Transverse colon (tissue), 4 donors: ENCODE results near the gene ARL5B. TPM values are rescaled to one million over a fixed set of nuclear protein-coding genes. Genes with fewer than 3 reads are reported as not detected.

Source experiments
- DNase-seq: peaks from one replicate; pipeline ENCODE4 v3.0.0-alpha.2; 2019
- H3K27ac ChIP-seq, 4 donors: fragments of 200-600 bp; sonication (generic); 2 replicates each; pipeline ENCODE4 v1.5.1; 2016 to 2018; ENCODE audit warnings: inconsistent platforms in 4 of 4
- H3K27me3 ChIP-seq: fragments of 200-600 bp; sonication (generic); 2 replicates; pipeline ENCODE4 v1.5.1; 2017; ENCODE audit warnings: inconsistent platforms
- H3K36me3 ChIP-seq, 4 donors: fragments of 200-600 bp; sonication (generic); 2 replicates each; pipeline ENCODE4 v1.5.1; 2017 to 2019; ENCODE audit warnings: inconsistent platforms in 4 of 4
- H3K4me1 ChIP-seq, 4 donors: fragments of 200-600 bp; sonication (generic); 2 replicates each; pipeline ENCODE4 v1.5.1; 2017 to 2020; ENCODE audit warnings: inconsistent platforms in 4 of 4
- H3K4me3 ChIP-seq, 4 donors: fragments of 200-600 bp; sonication (generic); 1 replicate in 1 of 4; 2 replicates in 3 of 4; pipeline versions ENCODE4 v1.5.1 to v1.6.1; 2017 to 2019; ENCODE audit warnings: inconsistent platforms in 4 of 4
- H3K9me3 ChIP-seq, 2 donors: fragments of 200-600 bp; sonication (generic); 2 replicates each; pipeline ENCODE4 v1.5.1; 2017 to 2019; ENCODE audit warnings: inconsistent platforms in 2 of 2
- POLR2A ChIP-seq: fragments of 450-650 bp; IDR thresholded peaks from one replicate; pipeline ENCODE4 v1.6.1; 2016; ENCODE audit warnings: antibody characterized with exemption, mild to moderate bottlenecking, moderate library complexity
- WGBS, 2 donors: methylation state at CpG; one replicate each; pipeline ENCODE4 v1.1.5; 2018; ENCODE audit warnings: low coverage in 1 of 2; 5-methylcytosine and 5-hydroxymethylcytosine counted together
- in situ Hi-C, 4 donors: fragments of 200-750 bp; cut with MboI; loops; one replicate each; pipeline versions ENCODE4 v1.15.0 to v1.15.1; 2017; ENCODE audit warnings: low sequenced_read_pairs in 3 of 4, low pct_ligation_motif_present in 1 of 4, low pct_unique_long_range_greater_than_20kb in 1 of 4
- intact Hi-C: fragments of 100-400 bp; cut with DNase I; formaldehyde crosslinking; loops from one replicate; pipeline ENCODE4 v1.15.1; 2023; ENCODE audit warnings: low total_unique reads
- total RNA-seq, 4 donors: library from RNA; depleted of rRNA; stranded (reverse); fragments of >200 nt; gene quantifications; one replicate each; pipeline ENCODE4 v1.1.0, GENCODE V29; 2016

ARL5B gene
- total RNA-seq, 4 donors from 2014 or later, result 15.8 to 24.1 (median 18.7) TPM

DNA sequence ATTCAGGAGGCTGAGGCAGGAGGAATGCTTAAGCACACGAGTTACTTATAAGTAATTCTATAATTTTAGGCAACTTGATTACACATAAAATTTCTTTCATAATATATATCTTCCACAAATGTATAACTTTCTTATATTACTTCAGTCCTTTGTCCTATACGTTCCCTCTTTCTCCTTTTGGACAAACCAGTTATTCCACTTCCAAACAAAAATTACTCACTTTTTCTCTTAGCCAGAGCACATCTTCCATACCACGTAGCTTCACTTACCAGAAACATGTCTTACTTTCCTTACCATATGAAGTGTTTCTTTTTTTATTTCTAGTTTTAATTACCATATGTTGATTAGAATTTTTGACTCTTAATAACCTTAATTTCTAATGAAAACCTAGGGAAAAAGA is 64.6 kb downstream of the ARL5B start:
- no peaks in the 10 kb centered on the region for H3K4me1 ChIP-seq
- H3K36me3 ChIP-seq, result no peaks in the 10 kb centered on the region
- no peak for TF ChIP-seq POLR2A
- H3K4me3 ChIP-seq, result no peak overlapping the region
- in situ Hi-C loops, result no loop called here
- H3K27me3 ChIP-seq, result no peaks in the 10 kb centered on the region
- no peak for DNase-seq
- no peak overlapping the region for H3K27ac ChIP-seq
- intact Hi-C loops, result no loop called here
- 39 to 40% methylated on average over 3 of the region's 3 CpGs for WGBS, 2 donors
- no peaks in the 10 kb centered on the region for H3K9me3 ChIP-seq

Other genes starting within 250 kb of the ARL5B start
- gene NSUN6, start 7.8 kb upstream of the ARL5B start, total RNA-seq, result 10 to 100 TPM in 3 of 4 donors, 1 to 10 TPM in 1; 8.6 to 69.3 (median 15.4) TPM